GM12873 (cell line): ENCODE results near the gene USP37.

ENCODE experiments used
- CTCF ChIP-seq: IDR thresholded peaks from 2 replicates; pipeline ENCODE4 v1.5.1; 2012; ENCODE audit warnings: low read depth, mild to moderate bottlenecking, moderate library complexity, low read length, control low read depth; ENCODE audit not compliant: insufficient read depth; ENCODE audit errors: missing control alignments

The USP37 gene

GRCh38 chr2:218435003-218435982 lies 132.9 kb downstream of the USP37 start:
- no peak for TF ChIP-seq CTCF

DNA sequence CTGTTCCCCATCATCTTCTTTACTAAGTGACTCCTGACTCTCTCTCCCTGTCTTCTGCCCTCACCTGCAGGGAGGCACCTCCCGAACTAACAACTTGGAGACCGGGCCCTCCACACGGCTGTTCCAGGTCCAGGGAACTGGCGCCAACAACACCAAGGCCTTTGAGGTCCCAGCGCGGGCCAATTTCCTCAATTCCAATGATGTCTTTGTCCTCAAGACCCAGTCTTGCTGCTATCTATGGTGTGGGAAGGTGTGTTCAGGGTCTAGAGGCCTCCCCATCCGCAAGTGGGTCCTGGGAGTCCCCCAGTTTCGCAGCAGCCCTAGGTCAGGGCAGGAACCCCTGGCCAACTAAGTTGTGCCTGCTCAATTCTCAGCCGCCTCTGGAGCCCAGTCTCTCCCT lies 133.7 kb downstream of the USP37 start:
- no peak for TF ChIP-seq CTCF

- TF ChIP-seq CTCF = no peak
Observed at GRCh38 chr2:218432676-218433365, 135.3 kb downstream of the USP37 start.

- TF ChIP-seq CTCF = no peak
Observed at GRCh38 chr2:218431878-218432277, 136.3 kb downstream of the USP37 start.

DNA sequence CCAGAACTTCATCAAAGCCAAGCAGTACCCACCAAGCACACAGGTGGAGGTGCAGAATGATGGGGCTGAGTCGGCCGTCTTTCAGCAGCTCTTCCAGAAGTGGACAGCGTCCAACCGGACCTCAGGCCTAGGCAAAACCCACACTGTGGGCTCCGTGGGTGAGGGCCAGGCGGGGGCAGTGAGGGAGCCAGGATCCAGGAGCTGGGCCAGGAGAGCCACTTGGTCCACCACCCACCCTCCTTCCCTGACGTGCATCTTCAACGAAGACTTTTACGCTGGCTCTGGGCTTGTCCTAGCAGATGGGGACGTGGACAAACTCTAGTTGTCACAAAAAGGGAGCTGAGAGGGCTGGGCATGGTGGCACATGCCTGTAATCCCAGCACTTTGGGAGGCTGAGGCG lies 137.4 kb downstream of the USP37 start:
- no peak for TF ChIP-seq CTCF

- TF ChIP-seq CTCF = no peak
Observed at GRCh38 chr2:218429911-218430692, 138.0 kb downstream of the USP37 start.
